Sigmoid colon (tissue), 4 donors: Measurements from ENCODE around the gene TP73.

Experiments used
- CTCF ChIP-seq, 4 experiments: fragments of 450-650 bp in 3 of 4; fragments of 200-600 bp in 1 of 4; IDR thresholded peaks; one replicate each; pipeline ENCODE4 v1.5.1; 2016 to 2019; ENCODE audit warnings: antibody characterized with exemption in 4 of 4, mild to moderate bottlenecking in 3 of 4, moderate library complexity in 2 of 4
- EP300 ChIP-seq, 4 donors: sonication (generic); formaldehyde crosslinking; IDR thresholded peaks; one replicate each; pipeline ENCODE4 v1.6.1; 2017; ENCODE audit warnings: antibody characterized with exemption in 4 of 4
- POLR2AphosphoS5 ChIP-seq, 4 donors: sonication (generic); formaldehyde crosslinking; IDR thresholded peaks; one replicate each; pipeline ENCODE4 v1.6.1; 2017; ENCODE audit warnings: antibody characterized with exemption in 4 of 4

- TF ChIP-seq CTCF (IDR thresholded peaks at IDR 0.05) (no peak), POLR2AphosphoS5 (IDR thresholded peaks at IDR 0.05) (no peak), EP300 (IDR thresholded peaks at IDR 0.05) (no peak)
Measured at GRCh38 chr1:3617806-3618345, 34.4 kb upstream of the TP73 start.
